NCI-H2227 (cell line): ENCODE results near the gene MAST1.
"Not testable (repeated sequence)": the region's sequence is repeated elsewhere in the genome, so short reads cannot be mapped to it uniquely, and the experiment has no call there.

Source experiments
- DNase-seq: peaks from one replicate; lab custom pipeline; 2025; ENCODE audit not compliant: unreplicated experiment; lab: John Stamatoyannopoulos, UW

The MAST1 gene

DNA sequence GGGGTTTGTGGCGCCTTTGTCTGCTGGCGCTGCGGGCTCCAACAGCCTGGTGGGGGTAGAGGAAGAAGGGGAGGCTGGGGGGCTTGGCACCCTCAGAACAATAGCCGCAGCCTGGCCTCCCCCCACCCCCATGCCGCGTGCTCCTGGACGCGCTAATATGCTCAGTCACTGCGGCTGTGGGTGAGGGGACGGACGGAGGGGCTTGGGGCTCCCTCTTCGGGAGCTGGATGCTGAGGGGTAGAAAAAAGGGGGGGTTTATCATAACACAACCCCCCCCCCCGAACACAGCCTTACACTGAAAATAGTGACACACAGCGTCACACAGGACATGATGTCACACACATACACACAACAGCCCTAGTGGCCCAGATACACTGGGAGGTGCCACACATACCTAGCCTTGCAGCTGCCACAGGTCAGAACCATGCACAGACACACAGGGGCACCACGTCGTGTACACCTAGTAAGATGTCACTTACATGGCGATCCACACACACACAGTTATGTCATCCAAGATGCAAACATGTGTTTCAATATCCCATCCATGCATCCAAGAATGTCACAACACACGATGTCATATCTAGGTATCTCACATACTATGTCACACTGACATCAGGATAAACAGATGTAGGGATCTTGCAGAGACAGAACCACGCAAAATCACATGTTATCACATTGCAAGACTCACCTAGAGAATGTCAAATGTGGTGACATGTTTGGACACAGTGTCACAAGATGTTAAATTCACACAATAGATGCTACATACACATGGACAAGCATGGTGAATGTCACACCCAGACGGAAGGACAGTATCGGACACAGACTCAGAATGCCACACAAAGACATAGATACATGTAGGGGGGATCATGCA, 806 bp downstream of the MAST1 start:
- DNase-seq = peak; percentile 18

DNA sequence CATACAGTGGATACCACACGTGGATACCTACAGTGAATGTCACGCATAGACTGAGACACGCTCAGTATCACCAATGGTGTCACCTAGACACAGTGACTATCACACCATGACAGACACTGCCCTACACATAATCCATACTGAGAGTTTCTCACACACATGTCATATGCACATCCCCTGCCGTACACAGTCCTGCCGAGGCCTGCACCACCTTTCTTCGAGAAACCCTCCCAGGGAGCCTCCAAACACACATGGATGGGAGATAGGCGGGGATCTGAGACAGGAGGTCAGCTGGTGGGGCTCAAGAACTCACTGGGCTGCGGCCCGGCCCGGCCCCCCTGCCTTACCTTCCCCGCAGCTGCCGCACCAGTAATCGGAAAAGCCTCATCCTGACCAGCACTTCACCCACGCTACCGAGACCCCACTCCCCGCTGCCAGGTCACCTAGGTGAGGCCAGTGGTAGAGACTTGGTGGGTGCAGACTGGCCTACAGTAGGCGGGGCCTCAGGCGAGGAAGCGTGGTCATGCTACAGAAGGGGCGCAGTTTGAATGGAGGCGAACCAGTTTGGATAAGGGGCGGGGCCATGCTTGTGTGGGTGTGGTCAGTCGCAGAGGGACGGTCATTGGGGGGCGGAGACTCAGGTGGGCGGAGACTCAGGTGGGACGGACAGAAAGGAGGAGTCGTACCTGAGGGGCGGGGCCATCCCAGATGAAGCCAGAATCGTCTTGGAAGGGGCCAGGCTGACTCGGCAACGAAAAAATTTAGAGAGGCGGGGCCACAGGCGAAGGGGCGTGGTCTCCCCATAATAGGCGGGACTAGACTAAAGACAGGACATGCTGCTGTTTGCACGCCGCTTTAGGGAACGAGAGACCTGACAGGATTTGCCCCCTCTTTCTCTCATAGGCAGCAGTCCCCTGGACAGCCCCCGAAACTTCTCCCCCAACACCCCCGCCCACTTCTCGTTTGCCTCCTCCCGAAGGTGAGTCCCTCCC, 2.1 kb downstream of the MAST1 start:
- DNase-seq = peak; percentile 81

DNA sequence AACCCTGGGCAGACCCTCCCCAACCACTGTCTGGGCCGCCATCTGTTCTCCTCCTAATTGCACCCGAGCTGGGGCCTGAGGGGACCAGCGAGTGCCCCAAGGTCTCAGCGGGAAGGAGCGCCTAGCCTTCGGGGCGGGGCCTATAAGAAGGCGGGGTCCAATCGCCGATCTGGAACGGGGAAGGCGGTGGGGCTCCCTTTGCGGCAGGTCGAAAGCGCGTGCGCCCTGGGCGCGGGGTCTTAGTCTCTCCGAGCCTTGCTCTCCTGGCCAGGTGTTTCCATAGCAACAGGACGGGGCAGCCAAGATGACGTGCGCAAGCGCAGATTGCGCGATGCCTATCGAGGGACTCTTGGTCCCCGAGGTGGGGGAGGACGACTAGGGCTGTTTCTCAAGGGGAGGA, 2.8 kb downstream of the MAST1 start:
- peak; percentile 96 for DNase-seq

DNA sequence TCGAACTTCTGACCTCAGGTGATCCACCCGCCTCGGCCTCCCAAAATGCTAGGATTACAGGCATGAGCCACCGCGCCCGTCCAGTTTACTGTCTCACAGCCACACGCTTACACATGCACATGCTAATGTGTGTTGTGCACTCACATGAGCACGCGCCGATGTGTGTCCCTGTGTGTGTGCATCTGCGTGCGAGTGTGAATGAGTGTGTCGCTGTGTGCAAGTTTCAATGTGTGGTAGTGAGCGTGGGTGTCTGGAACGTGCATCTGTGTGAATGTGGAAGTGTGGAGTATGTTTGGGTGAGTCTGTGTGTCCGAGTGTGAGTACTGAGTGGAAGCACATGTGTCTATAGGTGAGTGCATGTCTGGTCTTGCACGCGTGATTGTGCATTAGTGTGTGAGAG, 4.2 kb downstream of the MAST1 start:
- DNase-seq = no peak

DNA sequence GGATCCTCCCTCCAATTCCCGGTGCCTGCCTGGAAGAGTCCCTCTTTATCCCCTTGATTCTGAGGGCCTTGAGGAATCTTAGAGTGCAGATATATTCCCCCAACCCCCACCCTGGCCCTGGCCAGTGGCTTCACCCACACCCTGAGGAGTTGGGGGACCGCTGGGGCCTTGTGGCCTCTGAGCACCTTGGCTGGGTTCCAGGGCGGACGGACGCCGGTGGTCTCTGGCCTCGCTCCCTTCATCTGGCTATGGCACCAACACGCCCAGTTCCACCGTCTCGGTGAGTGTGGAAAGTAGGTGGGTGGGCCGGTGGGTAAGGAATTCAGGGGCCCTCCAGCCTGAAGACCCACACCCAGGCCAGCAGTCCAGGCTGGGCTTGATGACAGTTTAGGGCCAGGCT, 5.0 kb downstream of the MAST1 start:
- DNase-seq = no peak

DNA sequence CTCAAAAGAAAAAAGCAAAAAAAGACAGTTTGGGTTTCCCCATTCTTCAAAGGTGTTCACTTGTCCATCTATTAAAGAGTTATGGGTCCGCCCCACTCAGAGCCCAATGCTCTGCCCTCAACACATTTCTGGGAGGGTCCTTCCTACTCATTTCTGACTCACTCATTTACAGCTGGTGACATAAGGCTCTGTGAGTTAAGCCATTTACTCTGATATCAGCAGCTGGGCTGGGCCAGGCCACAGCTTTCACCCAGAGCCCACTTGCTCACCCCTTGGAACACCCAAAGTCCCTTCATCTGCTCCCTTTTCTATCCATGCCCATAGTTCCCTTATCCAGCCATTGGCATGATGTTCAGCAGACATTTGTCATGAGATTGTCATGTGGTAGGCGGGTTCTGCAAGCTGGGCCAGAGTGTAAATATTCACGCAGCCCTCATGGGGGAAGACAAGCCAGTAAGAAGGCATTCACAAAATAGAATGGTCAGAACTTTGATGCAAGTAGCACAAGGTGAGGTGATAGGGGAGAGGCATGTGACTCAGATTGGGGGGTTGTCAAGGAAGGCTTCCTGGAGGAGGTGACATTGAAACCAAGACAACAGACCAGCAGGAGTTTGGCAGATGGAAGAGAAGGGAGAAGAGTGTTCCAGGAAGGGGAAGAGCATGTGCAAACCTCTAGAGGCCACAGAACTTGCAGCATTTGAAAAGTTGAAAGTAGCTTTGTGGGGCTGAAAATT, 5.9 kb downstream of the MAST1 start:
- no peak for DNase-seq

DNA sequence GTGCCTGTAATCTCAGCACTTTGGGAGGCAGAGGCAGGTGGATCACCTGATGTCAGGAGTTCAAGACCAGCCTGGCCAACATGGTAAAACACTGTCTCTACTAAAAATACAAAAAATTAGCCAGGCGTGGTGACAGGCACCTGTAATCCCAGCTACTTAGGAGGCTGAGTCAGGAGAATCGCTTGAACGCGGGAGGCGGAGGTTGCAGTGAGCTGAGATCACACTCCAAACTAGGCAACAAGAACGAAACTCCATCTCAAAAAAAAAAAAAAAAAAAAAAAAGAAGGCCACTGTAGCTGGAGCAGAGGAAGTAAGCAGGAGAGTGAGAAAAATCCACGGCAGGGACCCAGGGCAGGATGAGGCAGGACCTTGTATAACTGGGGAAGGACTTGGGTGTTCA, 8.3 kb downstream of the MAST1 start:
- not testable (repeated sequence) for DNase-seq

DNA sequence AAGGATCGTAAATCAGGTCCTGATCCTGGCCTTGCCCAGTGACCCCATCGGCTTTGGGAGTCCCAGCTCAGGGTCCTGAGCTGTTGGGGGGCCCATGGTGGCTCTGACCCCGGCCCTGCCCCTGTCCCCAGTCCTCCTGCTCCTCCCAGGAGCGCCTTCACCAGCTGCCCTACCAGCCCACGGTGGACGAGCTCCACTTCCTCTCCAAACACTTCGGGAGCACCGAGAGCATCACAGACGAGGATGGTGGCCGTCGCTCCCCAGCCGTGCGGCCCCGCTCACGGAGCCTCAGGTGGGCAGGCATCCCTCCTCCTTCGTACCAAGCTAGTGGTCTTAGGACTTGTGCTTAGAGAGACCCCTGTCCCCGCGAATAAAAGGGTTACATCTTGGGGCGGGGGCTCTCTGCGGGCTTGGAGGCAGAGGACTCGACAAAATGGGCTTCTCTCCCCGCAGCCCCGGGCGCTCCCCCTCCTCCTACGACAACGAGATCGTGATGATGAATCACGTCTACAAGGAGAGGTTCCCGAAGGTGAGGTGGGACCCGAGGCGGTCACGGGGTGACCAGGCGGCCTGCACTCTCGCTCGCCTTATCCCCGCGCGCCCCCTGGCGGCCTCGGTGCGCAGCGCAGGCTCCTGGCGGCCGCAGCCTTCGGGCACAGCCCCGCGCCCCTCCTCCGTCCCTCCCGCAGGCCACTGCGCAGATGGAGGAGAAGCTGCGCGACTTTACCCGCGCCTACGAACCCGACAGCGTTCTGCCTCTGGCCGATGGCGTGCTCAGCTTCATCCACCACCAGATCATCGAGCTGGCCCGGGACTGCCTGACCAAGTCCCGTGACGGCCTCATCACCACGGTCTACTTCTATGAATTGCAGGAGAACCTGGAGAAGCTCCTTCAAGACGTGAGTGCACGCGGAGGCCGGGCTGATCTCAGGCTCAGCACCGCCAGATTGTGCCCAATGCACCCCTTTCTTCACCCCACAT, 9.1 kb downstream of the MAST1 start:
- DNase-seq = peak; percentile 82

DNA sequence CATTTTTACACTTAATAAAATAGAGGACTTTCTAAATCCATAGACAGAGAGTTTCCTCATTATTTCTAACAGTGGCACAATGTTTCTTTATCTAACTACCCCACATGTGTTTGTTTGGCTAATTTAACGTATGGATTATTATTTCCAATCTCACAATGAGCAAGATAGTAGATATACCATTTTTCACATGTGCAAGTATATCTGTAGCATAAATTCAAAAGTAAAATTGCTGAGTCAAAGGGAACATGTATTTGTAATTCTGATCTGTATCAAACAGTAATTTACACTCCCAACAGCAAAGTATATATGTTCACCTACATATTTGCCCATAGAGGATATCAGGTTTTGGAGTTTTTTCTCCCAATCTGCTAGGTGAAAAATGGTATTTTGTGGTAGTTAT, 18.3 kb downstream of the MAST1 start:
- DNase-seq = no peak

DNA sequence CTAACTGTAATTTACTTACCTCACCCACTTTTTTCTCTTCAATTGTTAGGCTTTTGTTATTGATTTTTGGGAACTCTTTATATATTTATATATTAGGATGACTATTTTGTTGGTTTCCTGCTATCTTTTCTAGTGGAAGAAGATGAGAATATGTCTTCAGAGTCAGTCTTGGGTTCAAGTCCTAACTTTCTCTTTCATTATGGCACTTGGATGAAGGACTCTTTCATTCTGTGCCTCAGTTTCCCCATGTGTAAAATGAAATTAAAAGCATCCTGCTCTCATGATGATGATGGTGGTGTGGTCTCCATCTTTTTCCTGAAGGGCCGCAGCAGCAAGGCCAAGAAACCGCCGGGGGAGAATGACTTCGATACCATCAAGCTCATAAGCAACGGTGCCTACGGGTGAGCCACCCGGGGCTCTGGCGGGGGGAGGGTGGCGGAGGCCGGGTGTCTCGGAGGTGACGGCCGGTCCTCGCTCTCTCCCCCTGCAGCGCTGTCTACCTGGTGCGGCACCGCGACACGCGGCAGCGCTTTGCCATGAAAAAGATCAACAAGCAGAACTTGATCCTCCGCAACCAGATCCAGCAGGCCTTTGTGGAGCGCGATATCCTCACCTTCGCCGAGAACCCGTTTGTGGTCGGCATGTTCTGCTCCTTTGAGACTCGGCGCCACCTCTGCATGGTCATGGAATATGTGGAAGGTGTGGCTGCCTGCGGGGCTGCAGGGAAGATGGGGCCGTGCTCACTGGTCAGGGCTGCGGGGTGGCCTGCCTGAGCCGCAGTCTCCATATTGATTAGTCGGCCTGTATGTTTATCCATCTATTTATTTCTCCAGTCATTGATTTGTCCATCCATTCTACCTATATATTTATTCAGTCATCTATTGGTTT, 20.0 kb downstream of the MAST1 start:
- DNase-seq = no peak

DNA sequence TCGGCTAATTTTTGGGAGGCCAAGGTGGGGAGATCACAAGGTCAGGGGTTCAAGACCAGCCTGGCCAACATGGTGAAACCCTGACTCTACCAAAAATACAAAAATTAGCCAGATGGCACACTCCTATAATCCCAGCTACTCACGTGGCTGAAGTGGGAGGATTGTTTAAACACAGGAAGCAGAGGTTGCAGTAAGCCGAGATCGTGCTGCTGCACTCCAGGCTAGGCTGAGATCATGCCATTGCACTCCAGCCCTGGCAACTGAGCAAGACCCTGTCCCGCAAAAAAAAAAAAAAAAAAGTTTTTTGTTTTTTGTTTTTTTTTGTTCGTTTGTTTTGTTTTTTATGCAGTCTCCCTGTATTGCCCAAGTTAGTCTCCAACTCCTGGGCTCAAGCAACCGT, 21.2 kb downstream of the MAST1 start:
- DNase-seq = no peak

DNA sequence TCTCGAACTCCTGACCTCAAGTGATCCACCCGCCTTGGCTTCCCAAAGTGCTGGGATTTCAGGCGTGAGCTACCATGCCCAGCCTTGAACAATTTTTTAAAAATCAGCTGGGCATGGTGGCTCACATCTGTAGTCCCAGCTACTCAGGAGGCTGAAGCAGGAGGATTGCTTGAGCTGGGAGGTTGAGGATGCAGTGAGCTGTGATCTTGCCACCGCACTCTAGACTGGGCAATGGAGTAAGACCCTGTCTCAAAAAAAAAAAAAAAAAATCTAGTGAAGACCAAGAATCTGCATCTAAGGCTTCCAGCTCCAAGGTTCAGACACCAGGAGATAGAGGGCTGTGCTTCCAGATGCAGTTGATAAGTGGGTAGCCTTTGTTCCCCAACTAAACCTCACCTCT, 25.8 kb downstream of the MAST1 start:
- no peak for DNase-seq

DNA sequence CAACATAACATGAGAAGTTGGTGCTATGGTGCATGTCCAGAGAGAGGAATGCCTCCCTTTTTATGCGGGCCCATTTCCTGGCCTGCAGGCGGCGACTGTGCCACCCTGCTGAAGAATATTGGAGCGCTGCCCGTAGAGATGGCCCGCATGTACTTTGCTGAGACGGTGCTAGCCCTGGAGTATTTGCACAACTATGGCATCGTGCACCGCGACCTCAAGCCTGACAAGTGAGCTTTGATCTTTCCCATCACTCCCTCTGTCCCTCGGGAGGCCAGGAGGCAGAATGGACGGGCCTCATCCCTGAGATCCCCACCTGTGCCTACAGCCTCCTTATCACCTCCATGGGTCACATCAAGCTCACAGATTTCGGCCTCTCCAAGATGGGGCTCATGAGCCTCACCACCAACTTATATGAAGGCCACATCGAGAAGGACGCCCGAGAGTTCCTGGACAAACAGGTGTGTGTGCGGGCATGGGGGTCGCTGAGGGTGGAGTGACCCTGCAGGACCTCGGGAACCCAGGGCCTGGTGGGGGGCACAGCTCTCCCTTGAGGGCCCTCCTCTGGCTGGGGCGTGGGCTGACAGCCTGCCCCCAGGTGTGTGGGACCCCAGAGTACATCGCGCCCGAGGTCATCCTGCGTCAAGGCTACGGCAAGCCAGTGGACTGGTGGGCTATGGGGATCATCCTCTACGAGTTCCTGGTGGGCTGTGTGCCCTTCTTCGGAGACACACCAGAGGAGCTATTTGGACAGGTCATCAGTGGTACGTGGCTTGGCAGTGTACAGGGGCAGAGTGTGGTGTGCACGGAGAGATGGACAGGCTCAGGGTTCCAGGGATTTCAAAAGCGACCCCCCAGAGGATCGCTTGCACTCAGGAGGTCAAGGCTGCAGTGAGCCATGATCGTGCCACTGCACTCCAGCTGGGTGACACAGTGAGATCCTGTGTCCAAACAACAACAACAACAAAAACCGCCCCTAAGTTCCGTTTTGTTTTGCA, 26.7 kb downstream of the MAST1 start:
- DNase-seq = no peak

DNA sequence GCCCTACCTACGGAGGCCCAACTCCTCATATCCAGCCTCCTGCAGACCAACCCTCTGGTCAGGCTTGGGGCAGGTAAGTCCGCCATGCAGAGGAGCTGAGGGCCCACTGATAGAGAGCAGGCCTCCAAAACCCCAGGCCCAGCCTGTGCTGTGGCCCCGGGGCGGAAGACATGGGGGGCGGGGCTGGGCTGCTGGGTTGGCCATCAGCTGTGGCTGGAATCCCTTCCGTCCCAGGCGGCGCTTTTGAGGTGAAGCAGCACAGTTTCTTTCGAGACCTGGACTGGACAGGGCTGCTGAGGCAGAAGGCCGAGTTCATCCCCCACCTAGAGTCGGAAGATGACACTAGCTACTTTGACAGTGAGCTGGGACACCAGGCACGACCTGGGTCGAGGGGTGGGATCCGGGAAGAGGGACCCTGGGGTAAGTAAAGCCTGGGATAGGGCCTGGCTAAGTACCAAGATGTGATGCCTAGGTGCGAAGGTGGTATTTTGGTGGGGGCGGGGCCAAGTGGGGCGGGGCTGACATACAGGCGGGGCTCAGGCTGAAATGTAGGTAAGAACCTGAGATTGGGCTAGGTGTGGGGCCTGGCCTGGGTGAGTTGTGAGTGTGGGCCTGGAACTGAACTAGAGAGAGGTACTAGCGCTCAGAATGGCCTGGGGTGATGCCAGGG, 27.6 kb downstream of the MAST1 start:
- DNase-seq = no peak

DNA sequence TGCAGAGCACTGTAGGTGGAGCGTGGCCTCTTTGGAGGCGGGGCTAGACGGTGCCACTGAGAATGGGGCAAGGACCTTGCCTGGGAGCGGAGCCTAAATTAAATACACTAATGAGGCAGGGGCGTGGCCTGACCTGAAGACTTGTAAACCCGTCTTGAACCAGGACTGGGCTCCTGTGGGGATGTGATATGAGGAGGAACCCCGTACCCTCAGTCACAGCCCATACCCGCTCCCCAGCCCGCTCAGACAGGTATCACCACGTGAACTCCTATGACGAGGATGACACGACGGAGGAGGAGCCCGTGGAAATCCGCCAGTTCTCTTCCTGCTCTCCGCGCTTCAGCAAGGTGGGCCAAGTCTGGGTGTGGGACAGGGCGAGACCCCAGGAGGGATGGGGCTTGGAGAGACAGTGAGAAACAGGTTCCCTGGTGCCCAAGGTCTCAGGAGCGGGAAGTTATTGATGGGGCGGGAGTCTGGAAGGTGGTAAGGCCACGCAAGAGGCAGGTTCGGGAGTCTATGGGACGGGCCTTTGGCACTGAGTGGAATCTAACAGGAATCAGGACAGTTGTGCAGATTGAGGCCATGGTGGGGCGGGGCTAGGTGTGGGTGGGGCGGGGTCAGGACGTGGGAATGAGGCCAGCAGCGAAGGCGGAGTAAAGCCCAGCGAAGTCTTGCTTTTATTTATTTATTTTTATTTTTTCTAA, 28.3 kb downstream of the MAST1 start:
- DNase-seq = no peak
